H7 (cell line): Measurements from ENCODE around the gene TRAPPC10. TPM values are rescaled to one million over a fixed set of nuclear protein-coding genes. Genes with fewer than 3 reads are reported as not detected.
"Not testable (repeated sequence)": the region's sequence is repeated elsewhere in the genome, so short reads cannot be mapped to it uniquely, and the experiment has no call there.

Experiments used
- DNase-seq: peaks from one replicate; pipeline ENCODE4 v3.0.0; 2012
- H3K27me3 ChIP-seq: 2 replicates; pipeline ENCODE4 v1.6.0; 2011; ENCODE audit warnings: mild to moderate bottlenecking, low read length; ENCODE audit not compliant: control insufficient read depth, insufficient read depth
- H3K36me3 ChIP-seq: replicated peaks from 2 replicates; pipeline ENCODE4 v1.5.1; 2011; ENCODE audit warnings: low read length; ENCODE audit not compliant: control insufficient read depth, insufficient read depth
- H3K4me3 ChIP-seq: 2 replicates; pipeline ENCODE4 v1.5.1; 2011; ENCODE audit warnings: low read depth, mild to moderate bottlenecking, control low read depth, low read length, moderate library complexity; ENCODE audit not compliant: insufficient read depth
- total RNA-seq: library from RNA; depleted of rRNA; stranded (reverse); fragments of >200 nt; shearing (Covaris generic); gene quantifications from 2 replicates; pipeline ENCODE4 v1.2.3, GENCODE V29; 2014; rRNA removed

Gene TRAPPC10
- total RNA-seq, 1 experiment from 2014 or later = 24.8 TPM

DNA sequence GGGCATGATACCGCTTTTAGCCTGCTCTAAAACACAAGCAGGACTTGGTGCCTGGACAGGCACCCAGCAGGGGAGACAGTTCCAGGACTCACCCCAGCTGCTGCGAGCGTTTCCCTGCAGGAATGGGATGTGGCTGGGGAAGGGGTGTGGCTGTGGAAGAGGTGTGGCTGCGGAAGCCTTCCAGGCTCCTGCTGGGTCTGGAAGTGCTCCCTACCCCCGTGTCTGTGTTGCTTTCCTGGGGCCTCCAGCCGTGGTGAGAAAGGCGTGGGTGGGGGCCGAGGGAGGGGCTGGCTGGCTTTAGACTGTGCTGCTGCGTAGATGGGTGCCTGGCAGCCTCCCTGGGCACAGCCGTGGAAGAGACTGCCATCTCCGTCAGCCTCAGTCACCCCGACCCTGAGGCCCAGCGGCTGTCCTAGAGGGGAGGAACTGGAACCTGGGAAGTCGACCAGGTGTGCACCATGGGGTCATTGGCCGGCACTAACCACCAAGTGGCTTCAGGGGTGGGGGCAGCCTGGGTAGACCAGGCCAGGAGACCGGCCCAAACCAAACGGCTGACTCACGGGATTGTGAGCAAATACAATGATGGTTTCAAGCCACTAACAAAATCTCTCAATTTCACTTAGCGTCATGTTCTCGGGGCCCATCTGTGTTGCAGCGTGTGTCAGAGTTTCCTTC, 141.2 kb downstream of the TRAPPC10 start:
- not testable (repeated sequence) for H3K36me3 ChIP-seq, DNase-seq, H3K27me3 ChIP-seq, H3K4me3 ChIP-seq

DNA sequence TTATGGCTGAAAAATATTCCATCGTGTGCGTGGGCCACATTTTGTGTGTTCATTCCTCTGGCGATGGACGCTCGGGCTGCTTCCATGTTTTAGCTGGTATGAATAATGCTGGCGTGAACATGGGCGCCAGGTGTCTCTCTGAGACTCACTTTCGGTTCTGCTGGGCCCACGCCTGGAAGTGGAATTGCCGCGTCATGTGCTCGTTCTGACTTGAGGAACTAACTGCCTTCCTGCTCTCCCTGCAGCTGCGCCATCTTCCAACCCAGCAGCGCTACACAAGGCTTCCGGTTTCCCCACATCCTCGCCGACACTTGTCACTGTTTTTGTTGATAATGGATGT, 141.8 kb downstream of the TRAPPC10 start:
- not testable (repeated sequence) for DNase-seq, H3K36me3 ChIP-seq, H3K4me3 ChIP-seq, H3K27me3 ChIP-seq

GRCh38 chr21:44154816-44155230, 142.7 kb downstream of the TRAPPC10 start:
- H3K36me3 ChIP-seq, H3K27me3 ChIP-seq, H3K4me3 ChIP-seq, DNase-seq: not testable (repeated sequence)

GRCh38 chr21:44155231-44155993, 143.3 kb downstream of the TRAPPC10 start:
- H3K27me3 ChIP-seq, H3K36me3 ChIP-seq, DNase-seq, H3K4me3 ChIP-seq: not testable (repeated sequence)

- not testable (repeated sequence) for H3K27me3 ChIP-seq, H3K4me3 ChIP-seq, DNase-seq, H3K36me3 ChIP-seq
These were observed 143.9 kb downstream of the TRAPPC10 start for GRCh38 chr21:44155994-44156380.

Other genes starting within 250 kb of the TRAPPC10 start
- 28.5 and 29.6 TPM in 2 replicates for gene CSTB, start 236.0 kb upstream of the TRAPPC10 start, total RNA-seq
- gene RRP1, start 222.7 kb upstream of the TRAPPC10 start, total RNA-seq = 43.5 and 45.7 TPM in 2 replicates
- 9.2 and 11.4 TPM in 2 replicates for gene AGPAT3, start 147.1 kb upstream of the TRAPPC10 start, total RNA-seq
- 4.1 and 8.6 TPM in 2 replicates for gene PWP2, start 95.1 kb downstream of the TRAPPC10 start, total RNA-seq
- 6.1 and 13.9 TPM in 2 replicates for gene GATD3, start 121.4 kb downstream of the TRAPPC10 start, total RNA-seq
- 0.96 and 1.6 TPM in 2 replicates for gene ICOSLG, start 228.6 kb downstream of the TRAPPC10 start, total RNA-seq
- 2.9 and 8.2 TPM in 2 replicates for gene DNMT3L, start 249.6 kb downstream of the TRAPPC10 start, total RNA-seq